HG02798 (cell line): Measurements from ENCODE around the gene KCNC3.

ENCODE experiments used
- ATAC-seq: cut with Tn5 transposase; IDR thresholded peaks from one replicate; pipeline ENCODE4 v1.9.1; 2021; ENCODE audit warnings: mild to moderate bottlenecking; ENCODE audit not compliant: unreplicated experiment, poor library complexity

The KCNC3 gene

DNA sequence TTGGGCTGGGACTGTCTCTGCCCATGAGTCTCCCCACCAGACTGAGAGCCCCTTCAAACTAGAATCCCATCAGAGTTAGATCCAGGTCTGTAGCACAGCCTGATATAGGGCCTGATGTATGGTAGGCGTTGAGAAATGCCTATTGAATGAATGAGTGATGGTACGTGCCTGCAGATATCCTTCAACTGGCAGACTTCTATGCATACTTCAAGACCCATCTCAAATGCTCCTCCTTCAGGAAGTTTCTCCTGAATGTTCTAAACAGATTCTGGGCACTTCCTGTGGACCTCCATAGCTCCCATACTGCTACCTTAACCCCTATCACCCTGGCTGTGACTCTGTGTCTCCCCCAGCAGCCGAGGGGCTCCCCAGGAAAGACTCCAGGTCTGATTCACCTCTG is 48.2 kb downstream of the KCNC3 start:
- no peak for ATAC-seq

DNA sequence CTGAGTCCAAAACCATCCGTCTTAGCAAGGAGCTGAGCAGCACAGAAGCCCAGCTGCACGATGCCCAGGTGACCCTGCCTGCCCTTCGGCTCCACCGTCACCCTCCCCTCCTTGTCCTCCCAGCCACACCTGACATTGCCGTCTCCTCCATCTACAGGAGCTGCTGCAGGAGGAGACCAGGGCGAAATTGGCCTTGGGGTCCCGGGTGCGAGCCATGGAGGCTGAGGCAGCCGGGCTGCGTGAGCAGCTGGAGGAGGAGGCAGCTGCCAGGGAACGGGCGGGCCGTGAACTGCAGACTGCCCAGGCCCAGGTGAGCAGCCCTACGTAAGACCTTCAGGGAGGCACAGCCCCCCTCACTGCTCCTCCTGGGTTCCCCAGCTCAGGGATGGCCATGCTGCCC is 49.1 kb downstream of the KCNC3 start:
- no peak for ATAC-seq

DNA sequence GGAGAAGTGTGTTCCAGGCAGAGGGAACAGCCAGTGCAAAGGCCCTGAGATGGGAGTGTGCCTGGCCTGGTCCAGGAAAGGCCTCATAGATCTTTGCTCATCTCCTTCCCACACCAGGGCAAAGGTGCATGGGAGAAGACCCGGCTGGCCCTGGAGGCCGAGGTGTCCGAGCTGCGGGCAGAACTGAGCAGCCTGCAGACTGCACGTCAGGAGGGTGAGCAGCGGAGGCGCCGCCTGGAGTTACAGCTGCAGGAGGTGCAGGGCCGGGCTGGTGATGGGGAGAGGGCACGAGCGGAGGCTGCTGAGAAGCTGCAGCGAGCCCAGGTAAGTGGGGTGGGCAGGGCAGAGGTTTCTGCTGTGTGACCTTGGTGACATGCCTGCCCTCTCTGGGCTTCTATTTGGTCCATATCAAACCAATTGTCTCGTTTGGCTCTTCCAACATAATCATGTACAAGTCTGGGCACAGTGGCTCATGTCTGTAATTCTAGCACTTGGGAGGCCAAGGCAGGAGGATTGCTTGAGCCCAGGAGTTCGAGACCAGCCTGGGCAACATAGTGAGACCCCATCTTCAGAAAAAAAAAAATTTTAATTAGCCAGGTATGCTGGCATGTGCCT is 51.1 kb downstream of the KCNC3 start:
- no peak for ATAC-seq

DNA sequence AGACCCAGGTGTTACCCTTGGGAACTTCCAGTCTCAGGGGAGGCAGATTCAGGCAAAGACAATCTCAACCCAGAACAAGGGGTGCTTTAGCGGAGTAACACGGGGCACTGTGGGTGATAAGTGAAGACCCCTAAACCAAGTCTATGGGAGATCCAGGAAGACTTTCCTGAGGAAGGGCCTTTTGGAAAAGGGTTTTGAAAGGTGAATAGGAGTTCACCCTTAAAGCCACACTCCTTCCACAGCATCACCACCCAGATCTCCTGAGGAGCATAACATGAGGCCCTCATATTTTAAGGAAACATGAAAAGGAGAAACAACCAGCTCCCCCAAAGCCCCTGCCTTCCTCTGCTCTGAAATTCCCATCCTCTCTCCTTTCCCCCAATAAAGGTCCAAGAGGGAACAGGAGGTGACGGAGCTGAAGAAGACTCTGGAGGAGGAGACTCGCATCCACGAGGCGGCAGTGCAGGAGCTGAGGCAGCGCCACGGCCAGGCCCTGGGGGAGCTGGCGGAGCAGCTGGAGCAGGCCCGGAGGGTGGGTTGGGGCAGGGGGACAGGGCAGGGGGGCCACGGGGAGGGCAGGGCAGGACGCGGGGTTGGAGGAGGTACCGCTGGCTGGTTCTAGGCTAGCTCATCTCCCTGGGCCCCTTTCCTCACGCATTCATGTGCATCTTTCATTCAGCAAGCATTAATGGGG is 52.7 kb downstream of the KCNC3 start:
- ATAC-seq: no peak

DNA sequence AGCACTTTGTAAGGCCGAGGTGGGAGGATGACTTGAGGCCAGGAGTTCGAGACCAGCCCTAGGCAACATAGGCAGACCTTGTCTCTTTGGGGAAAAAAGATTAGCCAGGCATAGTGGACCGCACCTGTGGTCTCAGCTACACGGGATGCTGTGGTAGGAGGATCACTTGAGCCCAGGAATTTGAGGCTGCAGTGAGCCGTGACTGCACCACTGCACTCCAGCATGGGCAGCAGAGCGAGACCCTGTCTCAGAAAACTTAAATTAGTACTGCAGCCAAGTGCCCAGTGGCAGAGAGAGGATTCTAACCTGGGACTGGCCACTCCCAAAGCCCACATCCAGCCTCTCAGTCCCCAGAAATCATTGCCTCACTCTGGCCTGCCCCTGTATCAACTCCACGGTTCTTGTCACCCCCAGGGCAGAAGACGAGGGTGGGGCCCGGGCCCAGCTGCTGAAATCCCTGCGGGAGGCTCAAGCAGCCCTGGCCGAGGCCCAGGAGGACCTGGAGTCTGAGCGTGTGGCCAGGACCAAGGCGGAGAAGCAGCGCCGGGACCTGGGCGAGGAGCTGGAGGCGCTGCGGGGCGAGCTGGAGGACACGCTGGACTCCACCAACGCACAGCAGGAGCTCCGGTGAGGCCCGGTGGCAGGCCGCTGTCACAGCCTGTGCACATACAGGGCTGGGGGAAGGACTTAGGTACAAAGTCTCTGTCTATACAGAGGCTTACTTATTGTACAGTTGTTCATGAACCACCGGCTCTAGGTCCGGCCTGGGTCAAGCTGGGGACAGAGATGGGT is 53.4 kb downstream of the KCNC3 start:
- no peak for ATAC-seq

DNA sequence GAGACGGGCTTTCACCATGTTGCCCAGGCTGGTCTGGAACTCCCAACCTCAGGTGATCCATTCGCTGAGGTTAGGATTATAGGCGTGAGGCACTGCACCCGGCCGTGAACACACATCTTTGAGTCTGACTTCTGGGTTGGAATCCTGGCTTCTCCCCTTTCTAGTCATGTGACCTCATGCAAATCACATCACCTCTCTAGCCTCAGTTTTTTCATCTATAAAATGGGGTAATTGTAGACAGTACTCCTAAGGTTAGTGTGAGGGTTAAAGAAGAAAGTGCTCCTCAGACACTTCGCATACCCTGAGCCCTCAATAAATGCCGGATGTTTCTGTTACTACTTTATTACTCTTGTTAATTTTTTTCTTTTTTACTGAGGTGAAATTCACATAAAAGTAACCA is 55.4 kb downstream of the KCNC3 start:
- ATAC-seq: no peak

DNA sequence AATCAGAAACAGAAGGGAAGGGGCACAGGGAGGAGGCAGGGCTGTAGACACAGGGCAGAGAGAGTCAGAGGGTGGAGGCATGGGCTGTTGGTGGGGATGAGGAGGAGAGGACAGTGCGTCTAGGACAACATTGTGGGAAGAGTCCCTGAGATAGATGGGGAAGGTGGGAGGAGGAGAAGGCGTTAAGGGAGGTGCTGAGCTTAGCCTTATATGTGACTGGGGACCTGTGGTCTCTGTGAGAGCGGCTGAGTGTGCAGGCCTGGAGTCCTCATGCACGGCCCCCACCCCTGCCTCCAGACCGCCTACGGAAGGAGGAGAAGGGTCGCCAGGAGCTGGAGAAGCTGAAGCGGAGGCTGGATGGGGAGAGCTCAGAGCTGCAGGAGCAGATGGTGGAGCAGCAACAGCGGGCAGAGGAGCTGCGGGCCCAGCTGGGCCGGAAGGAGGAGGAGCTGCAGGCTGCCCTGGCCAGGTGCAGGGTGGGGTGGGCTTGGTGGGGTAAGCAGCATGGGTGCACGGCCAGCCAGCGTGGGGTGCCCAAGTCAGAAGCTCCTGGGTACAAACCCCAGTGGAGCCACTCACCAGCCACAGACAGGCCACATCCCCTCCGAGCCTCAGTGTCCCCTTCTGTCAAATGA is 56.8 kb downstream of the KCNC3 start:
- ATAC-seq: no peak

DNA sequence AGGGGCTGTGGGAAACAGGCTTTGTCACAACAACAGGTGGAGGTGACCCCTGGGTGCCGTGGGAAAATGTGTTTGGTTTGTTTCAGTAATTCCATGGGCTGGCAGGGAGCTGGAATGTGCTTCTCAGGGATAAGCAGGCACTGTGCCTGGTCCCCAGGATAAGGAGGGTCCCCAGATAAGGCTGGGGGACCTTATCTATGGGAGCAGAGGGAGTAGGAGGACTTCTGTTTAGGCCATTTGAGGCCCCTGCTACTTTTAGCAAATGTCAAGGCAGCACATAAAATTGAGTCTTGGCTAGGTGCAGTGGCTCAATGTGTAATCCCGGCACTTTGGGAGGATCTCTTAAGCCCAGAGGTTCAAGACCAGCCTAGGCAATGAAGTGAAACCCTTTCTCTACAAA is 59.5 kb downstream of the KCNC3 start:
- ATAC-seq: no peak

DNA sequence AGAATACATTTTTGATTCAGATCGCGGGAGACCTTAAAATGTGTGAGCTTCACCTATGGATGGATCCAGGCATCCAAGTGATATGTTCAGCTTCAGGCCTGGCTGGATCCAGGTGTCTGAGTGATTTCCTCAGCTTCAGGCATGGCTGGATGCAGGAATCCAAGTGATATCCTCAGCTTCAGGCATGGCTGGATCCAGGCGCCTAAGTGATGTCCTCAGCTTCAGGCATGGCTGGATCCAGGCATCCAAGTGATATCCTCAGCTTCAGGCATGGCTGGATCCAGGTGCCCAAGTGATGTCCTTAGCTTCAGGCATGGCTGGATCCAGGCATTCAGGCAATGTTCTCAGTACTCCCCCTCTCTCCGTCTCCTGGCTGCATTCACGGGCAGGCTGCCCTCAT is 60.7 kb downstream of the KCNC3 start:
- no peak for ATAC-seq

DNA sequence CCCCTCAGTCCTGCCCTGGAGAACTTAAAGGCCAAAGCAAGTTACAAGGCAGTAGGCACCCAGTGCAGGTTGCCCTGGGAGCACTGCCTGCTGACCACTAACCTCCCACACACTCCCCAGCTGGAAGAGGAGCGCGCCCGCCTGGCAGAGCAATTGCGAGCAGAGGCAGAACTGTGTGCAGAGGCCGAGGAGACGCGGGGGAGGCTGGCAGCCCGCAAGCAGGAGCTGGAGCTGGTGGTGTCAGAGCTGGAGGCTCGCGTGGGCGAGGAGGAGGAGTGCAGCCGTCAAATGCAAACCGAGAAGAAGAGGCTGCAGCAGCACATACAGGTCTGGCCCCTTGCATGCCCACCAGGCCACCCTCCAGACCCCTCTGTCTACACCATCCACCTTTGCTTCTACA is 61.1 kb downstream of the KCNC3 start:
- ATAC-seq: no peak

DNA sequence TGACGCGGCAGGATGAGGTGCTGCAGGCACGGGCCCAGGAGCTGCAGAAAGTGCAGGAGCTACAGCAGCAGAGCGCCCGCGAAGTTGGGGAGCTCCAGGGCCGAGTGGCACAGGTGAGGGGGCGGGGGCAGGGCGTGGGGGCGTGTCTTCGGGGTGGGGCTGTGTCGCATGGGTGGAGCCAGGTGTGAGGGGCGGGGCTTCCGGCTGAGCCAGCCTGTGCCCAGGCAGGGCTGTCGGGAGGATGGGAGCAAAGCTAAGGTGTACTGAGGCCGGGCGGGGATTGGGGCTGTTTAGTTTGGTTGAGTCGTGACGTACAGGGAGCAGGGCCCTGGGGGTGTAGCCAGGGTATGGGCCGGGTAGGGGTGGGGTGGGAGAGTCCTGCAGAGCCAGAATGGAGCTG is 62.3 kb downstream of the KCNC3 start:
- no peak for ATAC-seq

DNA sequence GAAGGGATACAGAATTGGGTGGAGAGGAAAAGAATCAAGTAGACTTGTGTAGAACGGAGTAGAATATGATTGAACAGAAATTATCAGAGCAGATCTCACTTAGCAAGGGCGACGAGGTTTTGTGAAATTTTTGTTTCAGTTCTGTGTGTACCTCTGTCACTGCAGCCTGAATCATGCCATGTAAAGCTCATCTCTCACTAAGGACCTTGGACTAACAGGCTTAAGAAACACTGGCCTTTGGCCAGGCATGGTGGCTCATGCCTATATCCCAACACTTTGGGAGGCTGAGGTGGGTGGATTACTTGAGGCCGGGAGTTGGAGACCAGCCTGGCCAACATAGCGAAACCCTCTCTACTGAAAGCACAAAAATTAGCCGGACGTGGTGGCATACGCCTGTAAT is 63.1 kb downstream of the KCNC3 start:
- ATAC-seq: no peak

DNA sequence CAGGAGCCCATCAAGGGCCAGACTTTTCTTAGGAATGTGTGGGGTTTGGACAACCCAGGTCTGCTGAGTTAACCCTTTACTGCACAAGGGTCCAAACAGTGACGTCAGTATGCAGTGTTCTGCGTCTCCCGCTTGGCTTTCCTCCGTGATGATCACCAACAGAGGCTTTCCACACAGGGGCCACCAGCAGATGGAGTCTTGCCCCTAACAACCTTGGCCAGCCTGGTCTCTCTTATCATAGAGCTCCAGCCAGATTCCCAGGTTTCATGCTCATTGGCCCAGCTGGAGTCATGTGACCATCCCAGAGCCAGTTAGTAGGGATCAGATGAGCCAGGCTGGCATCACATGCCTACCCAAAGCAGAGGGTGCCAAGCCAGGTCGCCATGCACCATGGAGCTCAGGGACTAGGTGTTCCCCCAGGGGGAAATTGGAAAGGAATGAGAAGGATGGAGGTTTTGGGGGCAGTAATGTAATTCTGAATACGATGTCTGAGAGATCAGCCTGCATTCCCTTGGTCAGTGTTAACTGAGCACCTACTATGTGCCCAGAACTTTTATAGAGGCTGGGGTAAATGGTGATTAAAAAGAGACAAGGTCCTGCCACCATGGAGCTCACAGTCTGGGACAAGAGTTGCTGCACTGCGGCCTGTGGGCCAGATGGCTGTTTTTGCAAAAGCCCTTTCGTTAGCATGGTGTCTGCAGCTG is 64.5 kb downstream of the KCNC3 start:
- ATAC-seq: no peak

DNA sequence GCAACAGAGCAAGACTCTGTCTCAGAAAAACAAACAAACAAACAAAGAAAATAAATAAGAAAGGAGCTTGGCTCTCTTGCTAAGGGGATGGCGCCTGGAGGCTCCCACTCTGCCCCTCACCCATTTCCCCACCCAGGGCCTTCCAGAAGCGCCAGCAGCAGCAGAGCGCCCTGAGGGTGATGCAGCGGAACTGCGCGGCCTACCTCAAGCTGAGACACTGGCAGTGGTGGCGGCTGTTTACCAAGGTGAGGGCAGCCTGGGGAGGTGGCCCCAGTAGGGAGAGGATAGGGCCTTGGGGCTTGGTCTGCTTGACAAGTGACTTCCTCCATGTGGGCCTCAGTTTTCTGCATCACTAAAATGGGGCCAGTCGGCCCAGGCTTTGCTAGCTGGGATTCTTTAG is 66.0 kb downstream of the KCNC3 start:
- no peak for ATAC-seq
